ENCODE data around the gene CARD8.

- TF ChIP-seq GABPA (IDR thresholded peaks at IDR 0.05; ENCODE audit: borderline replicate concordance, insufficient read depth, low read length) (no peak), PHF8 (conservative IDR thresholded peaks at IDR 0.05; ENCODE audit: low read depth, low read length) (no peak), RFX5 (IDR thresholded peaks at IDR 0.05; ENCODE audit: borderline replicate concordance, low read depth, low read length) (no peak), EZH2 (IDR thresholded peaks at IDR 0.05; ENCODE audit: low read depth, low read length, severe bottlenecking) (no peak), NANOG (IDR thresholded peaks at IDR 0.05; ENCODE audit: insufficient read depth, low read depth, low read length, poor library complexity, severe bottlenecking) (no peak)
Measured at GRCh38 chr19:48246101-48246500, 9.6 kb downstream of the CARD8 start.

Data from H1 (cell line).